ENCODE results near the gene SFPQ.

The SFPQ gene

GRCh38 chr1:35136780-35137179, 56.2 kb downstream of the SFPQ start:
- no peak for DNase-seq
